ENCODE data around the gene GRID2. TPM values are rescaled to one million over a fixed set of nuclear protein-coding genes. Genes with fewer than 3 reads are reported as not detected.

Gene GRID2
- total RNA-seq, 1 donor from 2014 or later = not detected

DNA sequence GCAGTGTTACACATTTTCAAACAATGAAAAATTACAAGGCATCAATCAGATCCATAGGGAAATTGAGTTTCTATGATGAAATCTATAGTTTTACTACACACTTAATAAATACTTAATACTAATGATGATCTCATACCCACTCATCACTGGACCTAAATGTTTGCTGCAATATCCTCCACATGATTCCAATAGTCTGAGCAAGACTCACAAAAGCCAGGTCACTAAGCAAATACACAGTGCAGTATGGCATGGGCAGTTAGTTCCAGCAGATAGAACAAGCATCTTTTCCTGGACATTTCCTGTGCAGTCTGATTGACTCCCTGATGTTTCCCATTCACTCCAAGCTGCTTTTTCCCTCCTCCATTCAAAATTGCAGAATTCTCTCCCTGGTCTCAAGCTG, 1415.8 kb downstream of the GRID2 start:
- no peak overlapping the region for H3K4me3 ChIP-seq (ENCODE audit: low read depth, low read length)
- TF ChIP-seq, protein P1, sequence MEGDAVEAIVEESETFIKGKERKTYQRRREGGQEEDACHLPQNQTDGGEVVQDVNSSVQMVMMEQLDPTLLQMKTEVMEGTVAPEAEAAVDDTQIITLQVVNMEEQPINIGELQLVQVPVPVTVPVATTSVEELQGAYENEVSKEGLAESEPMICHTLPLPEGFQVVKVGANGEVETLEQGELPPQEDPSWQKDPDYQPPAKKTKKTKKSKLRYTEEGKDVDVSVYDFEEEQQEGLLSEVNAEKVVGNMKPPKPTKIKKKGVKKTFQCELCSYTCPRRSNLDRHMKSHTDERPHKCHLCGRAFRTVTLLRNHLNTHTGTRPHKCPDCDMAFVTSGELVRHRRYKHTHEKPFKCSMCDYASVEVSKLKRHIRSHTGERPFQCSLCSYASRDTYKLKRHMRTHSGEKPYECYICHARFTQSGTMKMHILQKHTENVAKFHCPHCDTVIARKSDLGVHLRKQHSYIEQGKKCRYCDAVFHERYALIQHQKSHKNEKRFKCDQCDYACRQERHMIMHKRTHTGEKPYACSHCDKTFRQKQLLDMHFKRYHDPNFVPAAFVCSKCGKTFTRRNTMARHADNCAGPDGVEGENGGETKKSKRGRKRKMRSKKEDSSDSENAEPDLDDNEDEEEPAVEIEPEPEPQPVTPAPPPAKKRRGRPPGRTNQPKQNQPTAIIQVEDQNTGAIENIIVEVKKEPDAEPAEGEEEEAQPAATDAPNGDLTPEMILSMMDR (conservative IDR thresholded peaks at IDR 0.05; ENCODE audit: low read depth, low read length) = no peak
- DNase-seq (ENCODE audit: low read depth) = no peak

DNA sequence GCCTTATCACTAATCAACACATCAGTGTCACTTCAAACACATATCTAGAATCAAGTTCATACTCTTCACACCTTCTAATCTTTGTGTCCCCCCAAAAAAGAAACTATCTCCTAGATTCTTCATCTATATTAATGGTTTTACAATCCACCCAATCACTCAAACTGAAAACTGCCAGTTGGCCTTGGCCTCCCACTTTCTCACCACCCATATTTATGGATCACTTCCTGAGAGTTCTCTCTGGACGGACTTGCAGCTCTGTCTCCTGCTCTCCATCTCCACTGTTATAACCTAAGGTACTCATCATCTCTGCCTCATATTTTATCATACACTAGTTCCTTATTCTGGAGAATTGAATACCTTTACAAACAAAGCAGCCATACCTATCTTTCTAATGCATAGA, 1418.7 kb downstream of the GRID2 start:
- H3K4me3 ChIP-seq (ENCODE audit: low read depth, low read length) = no peak overlapping the region
- TF ChIP-seq, protein P1 (conservative IDR thresholded peaks at IDR 0.05; ENCODE audit: low read depth, low read length) = no peak
- DNase-seq (ENCODE audit: low read depth) = no peak

DNA sequence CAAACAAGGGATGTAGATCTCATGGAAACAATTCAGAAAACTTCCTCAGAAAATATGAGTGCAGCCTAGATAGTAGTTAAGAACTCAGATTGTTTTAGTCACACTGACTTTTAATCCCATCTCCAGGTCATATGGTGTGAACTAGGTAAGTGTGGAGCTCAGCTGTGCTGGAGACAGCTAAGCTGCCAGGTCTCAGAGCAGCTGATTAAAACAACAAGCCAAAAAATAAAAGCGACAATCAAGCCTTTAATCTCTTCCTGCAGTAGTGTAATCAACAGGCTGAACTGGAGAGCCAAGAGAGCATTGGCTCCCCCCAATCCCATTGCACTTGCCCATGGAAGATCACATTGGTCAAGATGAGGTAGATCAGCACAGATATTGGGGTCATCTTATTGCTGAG, 1426.5 kb downstream of the GRID2 start:
- no peak overlapping the region for H3K4me3 ChIP-seq (ENCODE audit: low read depth, low read length)
- DNase-seq (ENCODE audit: low read depth) = no peak
- TF ChIP-seq, protein P1 (conservative IDR thresholded peaks at IDR 0.05; ENCODE audit: low read depth, low read length) = no peak

DNA sequence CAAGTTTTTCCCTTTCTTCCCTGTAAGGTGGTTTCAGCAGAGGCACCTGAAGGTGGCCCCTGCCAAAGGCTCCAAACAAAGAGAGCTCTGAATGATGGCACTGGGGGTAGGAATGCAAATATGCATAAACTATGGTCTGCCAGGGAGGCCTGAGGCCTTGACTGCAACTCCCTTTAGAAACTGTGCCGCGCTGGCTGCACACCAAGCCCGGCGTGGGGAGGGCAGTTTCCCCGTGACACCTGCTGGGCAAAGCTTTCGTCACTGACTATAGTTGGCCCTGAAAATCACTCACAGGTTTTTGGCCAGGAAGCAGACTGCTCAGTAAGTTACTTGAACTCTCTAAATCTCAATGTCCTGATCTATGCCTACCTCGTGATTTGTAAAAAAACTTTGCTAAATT, 1427.0 kb downstream of the GRID2 start:
- TF ChIP-seq, protein P1 (conservative IDR thresholded peaks at IDR 0.05; ENCODE audit: low read depth, low read length) = no peak
- H3K4me3 ChIP-seq (ENCODE audit: low read depth, low read length) = no peak overlapping the region
- no peak for DNase-seq (ENCODE audit: low read depth)

DNA sequence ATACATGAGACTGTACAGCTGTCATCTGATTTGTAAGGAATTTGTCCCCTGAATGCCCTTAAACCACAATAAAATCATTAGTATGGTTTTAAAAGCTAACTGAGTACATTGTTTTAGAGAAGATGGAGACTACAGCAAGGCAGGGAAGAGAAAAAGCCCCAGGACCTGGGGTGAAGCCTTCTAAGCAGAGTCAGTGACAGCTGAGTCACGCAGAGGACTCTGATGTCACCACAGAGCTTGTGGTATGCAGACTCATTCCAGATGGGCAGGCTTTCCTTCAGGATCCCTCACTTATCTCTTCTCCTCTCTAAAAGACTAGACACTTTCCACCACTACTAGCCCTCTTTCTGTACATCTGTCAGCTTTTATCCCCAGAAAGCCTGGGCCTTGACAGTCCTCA, 1427.7 kb downstream of the GRID2 start:
- DNase-seq (ENCODE audit: low read depth) = no peak

DNA sequence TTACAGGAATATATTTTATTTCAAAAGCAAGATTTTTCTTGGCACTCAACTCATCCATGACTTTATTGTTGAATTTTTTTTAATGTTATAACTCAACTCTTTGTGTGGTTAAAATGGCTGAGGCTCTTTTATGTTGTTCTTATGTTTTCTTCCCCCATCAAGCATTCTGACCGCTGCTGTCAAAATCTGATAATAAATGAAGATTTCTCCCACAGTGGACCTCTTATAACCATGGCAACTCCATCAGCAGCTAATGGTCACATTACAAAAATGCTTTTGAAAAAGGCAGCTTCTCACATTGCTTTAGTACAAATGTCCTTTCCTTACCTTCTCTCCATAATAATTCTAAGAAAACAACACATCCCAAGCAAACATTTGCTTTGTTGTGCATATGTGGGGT, 1428.7 kb downstream of the GRID2 start:
- TF ChIP-seq, protein P1 (conservative IDR thresholded peaks at IDR 0.05; ENCODE audit: low read depth, low read length) = no peak
- no peak for DNase-seq (ENCODE audit: low read depth)
- no peak overlapping the region for H3K4me3 ChIP-seq (ENCODE audit: low read depth, low read length)

More for the DNA sequence above, 1427.7 kb downstream of the GRID2 start:
- H3K4me3 ChIP-seq (ENCODE audit: low read depth, low read length) = no peak overlapping the region
- TF ChIP-seq, protein P1 (conservative IDR thresholded peaks at IDR 0.05; ENCODE audit: low read depth, low read length) = no peak

DNA sequence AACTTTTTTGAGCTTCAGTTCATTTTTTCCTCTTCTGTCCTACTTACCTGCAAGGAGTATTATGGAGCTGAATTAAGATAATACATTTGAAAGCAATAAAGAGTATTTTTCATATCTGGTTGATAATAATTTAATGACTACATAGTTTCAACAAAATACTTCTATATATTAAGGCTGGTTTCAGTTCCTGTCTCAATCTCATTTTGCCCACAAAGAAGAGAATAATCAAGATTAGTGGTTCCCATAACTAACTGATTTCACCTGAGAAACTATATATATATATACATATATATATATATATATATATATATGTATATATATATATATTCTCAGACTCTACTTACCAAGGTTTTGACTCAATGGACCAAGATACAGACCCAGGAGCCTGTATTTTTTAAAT, 1437.1 kb downstream of the GRID2 start:
- TF ChIP-seq, protein P1 (conservative IDR thresholded peaks at IDR 0.05; ENCODE audit: low read depth, low read length) = no peak
- no peak overlapping the region for H3K4me3 ChIP-seq (ENCODE audit: low read depth, low read length)
- DNase-seq (ENCODE audit: low read depth) = no peak

Measured in epithelial cell of proximal tubule (primary cell).